SKM-1 (cell line): Measurements from ENCODE around the gene OSBPL3.

Experiments
- DNase-seq: peaks from one replicate; lab custom pipeline; 2025; ENCODE audit not compliant: unreplicated experiment; lab: John Stamatoyannopoulos, UW

Gene OSBPL3

DNA sequence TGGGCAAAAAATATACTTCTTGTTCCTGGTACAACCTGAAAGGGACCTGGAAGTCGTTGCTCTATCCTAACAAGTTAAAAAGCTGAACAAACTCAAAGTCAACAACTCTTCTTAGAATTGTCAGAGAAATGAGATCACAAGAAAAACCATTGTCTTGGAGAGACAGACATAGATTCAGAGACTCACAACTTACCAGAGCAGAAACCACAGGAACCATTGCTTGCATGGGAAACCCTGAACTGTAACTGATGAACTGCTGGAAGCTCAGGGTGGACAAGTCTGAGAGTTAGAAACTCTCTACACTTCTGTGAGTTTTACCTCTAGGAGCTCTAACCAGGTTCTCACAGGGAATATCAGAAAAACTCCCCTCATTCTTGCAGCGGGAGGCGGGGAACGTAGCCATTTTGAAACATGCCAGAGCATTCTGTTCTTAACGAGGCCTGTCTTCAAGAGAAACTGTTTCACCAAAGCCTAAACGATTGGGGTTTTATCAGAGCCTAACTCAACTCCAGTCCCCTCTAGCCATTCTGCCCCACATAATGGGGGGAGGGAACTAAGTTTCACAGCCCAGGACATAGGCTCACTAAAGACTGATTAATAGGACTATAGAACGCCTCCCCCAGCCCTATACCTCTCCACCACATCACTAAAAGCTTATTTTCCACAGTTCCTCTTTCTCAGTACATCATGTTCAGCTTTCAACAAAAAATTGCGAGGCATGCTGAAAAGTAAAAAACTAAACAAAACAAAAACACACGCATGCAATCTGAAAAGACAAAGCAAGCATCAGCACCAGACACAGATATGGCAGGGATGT lies 210.8 kb downstream of the OSBPL3 start:
- no peak for DNase-seq

GRCh38 chr7:24767878-24768569 lies 212.0 kb downstream of the OSBPL3 start:
- DNase-seq: no peak

- no peak for DNase-seq
Observed at GRCh38 chr7:24764972-24765744, 214.8 kb downstream of the OSBPL3 start.

- DNase-seq: no peak
Observed at GRCh38 chr7:24764011-24764410, 216.0 kb downstream of the OSBPL3 start.

DNA sequence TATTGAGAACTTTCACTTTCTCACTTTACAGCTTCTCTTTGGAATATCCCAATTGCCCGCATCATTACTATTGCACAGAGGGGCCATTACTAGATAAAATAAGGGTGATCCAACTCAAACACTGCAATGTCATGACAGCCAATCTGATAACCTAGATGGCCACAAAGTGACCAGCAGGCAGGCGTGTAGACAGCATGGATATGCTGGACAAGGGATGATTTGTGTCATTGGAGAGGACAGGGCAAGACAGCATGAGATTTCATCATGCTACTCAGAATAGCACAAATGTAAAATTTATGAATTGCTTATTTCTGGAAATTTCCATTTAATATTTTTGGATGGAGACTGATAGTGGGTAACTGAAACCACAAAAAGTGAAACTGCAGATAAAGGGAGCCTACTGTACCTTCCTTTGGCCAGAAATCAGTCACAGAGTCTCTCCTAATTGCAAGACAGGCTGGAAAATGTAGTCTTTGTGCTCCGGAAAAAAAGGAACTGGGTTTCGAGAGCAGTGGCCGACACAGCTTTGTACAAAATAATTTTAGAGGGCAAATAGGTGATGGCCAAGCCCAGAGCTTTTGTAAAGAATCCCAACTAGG lies 216.6 kb downstream of the OSBPL3 start:
- DNase-seq: no peak

GRCh38 chr7:24762771-24763170 lies 217.2 kb downstream of the OSBPL3 start:
- no peak for DNase-seq

DNA sequence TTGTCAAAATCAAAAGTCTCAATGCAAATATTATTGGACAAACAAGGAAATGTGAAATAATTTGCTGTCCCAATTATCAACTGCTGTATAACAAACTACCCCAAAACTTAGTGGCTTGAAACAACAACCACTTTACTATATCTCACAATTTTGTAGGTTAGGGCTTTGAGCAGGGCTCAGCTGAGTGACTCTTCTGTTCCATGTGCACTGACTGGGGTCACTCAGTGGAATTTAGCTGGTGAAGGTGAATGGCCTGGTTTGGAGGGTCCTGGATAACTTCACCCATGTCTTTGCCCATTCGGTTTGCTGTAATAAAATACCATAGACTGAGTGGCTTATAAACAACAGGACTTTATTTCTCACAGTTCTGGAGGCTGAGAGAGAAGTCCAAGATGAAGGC lies 219.0 kb downstream of the OSBPL3 start:
- no peak for DNase-seq

GRCh38 chr7:24757353-24758275 lies 222.4 kb downstream of the OSBPL3 start, which contains the start of gene GSDME:
TSS of gene GSDME (minus strand) at chr7:24757464. CDS start at chr7:24749774, 7,690 bp downstream.
- peak; percentile 9 for DNase-seq

GRCh38 chr7:24756545-24757352 lies 223.2 kb downstream of the OSBPL3 start:
- peak; percentile 28 for DNase-seq

DNA sequence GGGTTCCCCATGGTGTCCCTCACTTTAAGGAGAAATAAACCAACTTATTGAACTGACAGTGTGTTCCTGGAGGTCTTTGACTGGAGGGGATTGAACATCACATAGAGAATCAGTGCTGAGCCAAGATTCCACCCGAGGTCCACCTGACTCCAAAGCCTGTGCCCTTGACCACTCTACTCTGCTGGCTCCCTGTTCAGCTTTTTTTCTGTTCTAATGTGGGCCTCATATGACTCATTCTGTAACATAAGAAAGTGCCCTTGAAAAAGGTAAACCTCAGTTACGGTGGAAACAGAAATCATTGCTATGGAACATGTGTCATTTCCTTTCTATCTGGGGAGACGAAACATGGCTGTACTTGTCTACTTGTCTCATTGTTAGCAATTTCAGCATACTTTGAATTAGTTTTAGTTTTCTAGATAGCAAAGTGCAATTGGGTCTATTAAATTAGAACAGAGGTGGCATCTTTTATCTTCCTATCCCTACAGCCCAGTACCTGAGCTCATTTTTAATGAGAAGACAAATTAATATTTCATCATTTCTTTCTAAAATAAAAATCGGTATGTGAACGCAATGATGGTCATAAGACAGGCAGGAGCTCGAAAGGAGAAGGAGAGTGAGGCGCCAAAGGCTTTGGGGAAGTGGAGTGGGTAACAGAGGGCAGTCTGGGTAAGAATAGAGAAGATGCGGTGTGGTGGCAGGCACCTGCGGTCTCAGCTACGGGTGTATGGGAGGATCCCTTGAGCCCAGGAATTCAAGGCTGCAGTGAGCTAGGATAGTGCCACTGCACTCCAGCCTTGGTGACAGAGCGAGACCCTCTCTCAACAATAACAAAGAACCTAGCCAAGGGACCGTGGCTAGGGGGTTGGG lies 224.2 kb downstream of the OSBPL3 start:
- DNase-seq: peak; percentile 78

GRCh38 chr7:24754906-24755506 lies 225.0 kb downstream of the OSBPL3 start:
- peak; percentile 11 for DNase-seq

DNA sequence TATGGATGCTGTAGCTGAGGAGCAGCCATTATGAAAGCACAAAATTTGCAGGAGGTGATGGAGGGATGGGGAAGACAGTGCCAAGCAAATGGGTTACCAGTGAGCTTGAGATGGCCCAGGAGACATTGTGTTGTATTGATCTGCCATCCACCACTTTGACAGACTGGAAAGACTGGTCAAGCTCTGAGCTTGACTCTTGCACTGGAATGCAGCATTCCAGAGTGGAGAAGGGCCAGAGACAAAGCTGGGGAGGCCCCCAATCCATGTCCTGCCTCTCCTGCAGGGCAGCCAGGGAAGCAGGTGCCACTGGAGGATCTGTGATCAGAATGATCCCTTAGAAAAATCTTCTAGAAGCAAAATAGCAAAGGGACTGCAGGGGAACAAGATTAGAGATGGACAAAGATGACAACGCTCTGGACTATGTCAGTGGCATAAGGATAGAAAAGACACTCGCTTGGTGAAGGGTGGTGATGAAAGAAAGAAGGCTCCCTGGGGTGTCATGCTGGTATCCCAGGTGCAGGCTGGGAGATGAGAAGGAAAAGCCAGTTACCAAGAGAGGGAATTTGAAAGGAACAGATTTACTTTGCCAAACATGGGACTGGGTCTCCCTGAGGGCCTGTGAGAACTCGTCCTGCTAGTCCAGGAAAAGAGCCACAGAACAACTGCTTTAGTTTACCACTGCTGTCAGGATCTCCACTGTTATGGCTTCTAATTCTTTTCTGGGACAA lies 227.7 kb downstream of the OSBPL3 start:
- DNase-seq: no peak

GRCh38 chr7:24751484-24751883 lies 228.5 kb downstream of the OSBPL3 start:
- no peak for DNase-seq

- DNase-seq: no peak
Observed at GRCh38 chr7:24750441-24751055, 229.4 kb downstream of the OSBPL3 start.

GRCh38 chr7:24748521-24748920 lies 231.5 kb downstream of the OSBPL3 start:
- DNase-seq: no peak
